ENCODE results near the gene ZNF644.

DNA sequence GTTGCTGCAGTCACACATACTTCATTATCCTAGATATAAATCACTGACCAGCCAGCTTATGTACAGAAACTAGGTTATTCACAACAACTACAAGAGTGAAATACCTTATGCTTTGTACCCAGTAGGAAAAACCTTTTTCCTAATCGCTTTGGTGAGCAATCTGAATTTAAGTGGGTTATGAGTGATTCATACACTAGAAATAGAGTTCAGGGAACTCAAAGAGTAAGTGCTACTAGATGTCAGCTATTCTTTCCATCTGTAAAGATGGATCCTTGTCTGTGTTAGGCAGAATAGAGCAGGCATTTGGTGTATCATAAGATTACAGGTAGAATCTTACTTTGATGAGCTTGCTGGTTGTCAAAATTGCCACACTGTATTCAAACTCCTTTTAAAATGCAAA is 101.9 kb downstream of the ZNF644 start:
- TF ChIP-seq, protein P1, sequence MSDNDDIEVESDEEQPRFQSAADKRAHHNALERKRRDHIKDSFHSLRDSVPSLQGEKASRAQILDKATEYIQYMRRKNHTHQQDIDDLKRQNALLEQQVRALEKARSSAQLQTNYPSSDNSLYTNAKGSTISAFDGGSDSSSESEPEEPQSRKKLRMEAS (IDR thresholded peaks at IDR 0.05; ENCODE audit: low read depth), result no peak
- TF ChIP-seq, protein P2, sequence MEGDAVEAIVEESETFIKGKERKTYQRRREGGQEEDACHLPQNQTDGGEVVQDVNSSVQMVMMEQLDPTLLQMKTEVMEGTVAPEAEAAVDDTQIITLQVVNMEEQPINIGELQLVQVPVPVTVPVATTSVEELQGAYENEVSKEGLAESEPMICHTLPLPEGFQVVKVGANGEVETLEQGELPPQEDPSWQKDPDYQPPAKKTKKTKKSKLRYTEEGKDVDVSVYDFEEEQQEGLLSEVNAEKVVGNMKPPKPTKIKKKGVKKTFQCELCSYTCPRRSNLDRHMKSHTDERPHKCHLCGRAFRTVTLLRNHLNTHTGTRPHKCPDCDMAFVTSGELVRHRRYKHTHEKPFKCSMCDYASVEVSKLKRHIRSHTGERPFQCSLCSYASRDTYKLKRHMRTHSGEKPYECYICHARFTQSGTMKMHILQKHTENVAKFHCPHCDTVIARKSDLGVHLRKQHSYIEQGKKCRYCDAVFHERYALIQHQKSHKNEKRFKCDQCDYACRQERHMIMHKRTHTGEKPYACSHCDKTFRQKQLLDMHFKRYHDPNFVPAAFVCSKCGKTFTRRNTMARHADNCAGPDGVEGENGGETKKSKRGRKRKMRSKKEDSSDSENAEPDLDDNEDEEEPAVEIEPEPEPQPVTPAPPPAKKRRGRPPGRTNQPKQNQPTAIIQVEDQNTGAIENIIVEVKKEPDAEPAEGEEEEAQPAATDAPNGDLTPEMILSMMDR (IDR thresholded peaks at IDR 0.05), result no peak
- TF ChIP-seq TCF12 (IDR thresholded peaks at IDR 0.05) (no peak), NFIC (IDR thresholded peaks at IDR 0.05; ENCODE audit: borderline replicate concordance) (no peak), JUND (IDR thresholded peaks at IDR 0.05) (no peak), FOXM1 (IDR thresholded peaks at IDR 0.05; ENCODE audit: low read depth) (no peak), RAD21 (IDR thresholded peaks at IDR 0.05; ENCODE audit: low read length) (no peak), EZH2phosphoT487 (IDR thresholded peaks at IDR 0.05; ENCODE audit: borderline replicate concordance, low read depth) (no peak), CHD2 (IDR thresholded peaks at IDR 0.05; ENCODE audit: low read length, partially characterized antibody) (no peak), RXRA (IDR thresholded peaks at IDR 0.05; ENCODE audit: borderline replicate concordance, low read depth) (no peak), EP300 (IDR thresholded peaks at IDR 0.05; ENCODE audit: borderline replicate concordance in 1 of 2, low read depth in 1 of 2, low read length in 1 of 2) (no peak)
- TF ChIP-seq, protein P3, sequence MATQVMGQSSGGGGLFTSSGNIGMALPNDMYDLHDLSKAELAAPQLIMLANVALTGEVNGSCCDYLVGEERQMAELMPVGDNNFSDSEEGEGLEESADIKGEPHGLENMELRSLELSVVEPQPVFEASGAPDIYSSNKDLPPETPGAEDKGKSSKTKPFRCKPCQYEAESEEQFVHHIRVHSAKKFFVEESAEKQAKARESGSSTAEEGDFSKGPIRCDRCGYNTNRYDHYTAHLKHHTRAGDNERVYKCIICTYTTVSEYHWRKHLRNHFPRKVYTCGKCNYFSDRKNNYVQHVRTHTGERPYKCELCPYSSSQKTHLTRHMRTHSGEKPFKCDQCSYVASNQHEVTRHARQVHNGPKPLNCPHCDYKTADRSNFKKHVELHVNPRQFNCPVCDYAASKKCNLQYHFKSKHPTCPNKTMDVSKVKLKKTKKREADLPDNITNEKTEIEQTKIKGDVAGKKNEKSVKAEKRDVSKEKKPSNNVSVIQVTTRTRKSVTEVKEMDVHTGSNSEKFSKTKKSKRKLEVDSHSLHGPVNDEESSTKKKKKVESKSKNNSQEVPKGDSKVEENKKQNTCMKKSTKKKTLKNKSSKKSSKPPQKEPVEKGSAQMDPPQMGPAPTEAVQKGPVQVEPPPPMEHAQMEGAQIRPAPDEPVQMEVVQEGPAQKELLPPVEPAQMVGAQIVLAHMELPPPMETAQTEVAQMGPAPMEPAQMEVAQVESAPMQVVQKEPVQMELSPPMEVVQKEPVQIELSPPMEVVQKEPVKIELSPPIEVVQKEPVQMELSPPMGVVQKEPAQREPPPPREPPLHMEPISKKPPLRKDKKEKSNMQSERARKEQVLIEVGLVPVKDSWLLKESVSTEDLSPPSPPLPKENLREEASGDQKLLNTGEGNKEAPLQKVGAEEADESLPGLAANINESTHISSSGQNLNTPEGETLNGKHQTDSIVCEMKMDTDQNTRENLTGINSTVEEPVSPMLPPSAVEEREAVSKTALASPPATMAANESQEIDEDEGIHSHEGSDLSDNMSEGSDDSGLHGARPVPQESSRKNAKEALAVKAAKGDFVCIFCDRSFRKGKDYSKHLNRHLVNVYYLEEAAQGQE (IDR thresholded peaks at IDR 0.05; ENCODE audit: low read depth, low read length), result no peak
- TF ChIP-seq, protein P4, sequence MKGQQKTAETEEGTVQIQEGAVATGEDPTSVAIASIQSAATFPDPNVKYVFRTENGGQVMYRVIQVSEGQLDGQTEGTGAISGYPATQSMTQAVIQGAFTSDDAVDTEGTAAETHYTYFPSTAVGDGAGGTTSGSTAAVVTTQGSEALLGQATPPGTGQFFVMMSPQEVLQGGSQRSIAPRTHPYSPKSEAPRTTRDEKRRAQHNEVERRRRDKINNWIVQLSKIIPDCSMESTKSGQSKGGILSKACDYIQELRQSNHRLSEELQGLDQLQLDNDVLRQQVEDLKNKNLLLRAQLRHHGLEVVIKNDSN (IDR thresholded peaks at IDR 0.05; ENCODE audit: borderline replicate concordance, low read depth), result no peak
